ENCODE results near the gene MAEA. TPM values are rescaled to one million over a fixed set of nuclear protein-coding genes. Genes with fewer than 3 reads are reported as not detected.
A peak's percentile ranks its signal among the peaks of the same experiment; 100 is the strongest.

The MAEA gene
- total and polyA plus RNA-seq, 9 of the 15 experiments (the other 6 are each of a cell fraction or from before 2014, with no cell fraction given), result 2.1 to 86.5 (median 45.0) TPM

DNA sequence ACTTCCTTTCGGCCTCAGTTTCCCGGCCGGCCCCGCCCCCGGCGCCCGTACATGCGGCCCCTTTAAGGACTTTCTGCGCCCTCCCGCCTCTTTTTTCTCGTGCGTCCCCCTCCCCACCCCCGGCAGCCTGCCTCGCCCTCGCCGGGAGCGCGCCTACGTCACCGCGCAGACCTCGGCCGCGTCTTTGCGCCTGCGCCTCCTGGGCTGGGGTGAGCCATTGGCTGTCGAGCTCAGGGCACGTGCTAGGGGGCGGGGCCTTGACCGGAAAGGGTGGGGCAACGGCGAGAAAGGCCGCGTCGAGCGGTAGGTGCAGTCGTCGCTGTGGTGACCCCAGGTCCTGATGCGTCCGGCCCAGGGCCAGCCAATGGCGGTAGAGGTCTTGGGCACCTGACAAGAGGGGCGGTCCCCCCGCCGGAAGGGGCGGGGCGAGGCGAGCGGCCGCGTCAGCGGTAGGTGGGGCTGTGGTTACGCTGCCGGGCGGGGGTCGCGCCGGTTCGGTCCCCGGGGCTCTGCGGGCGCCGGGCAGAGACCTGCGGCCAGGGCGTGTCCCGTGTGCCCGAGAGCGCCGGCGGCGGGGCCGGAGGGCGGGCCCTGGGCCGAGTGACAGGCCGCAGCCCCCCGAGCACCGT, 57.2 kb downstream of the MAEA start, which contains the start of gene UVSSA (continued):
- TF ChIP-seq, protein P1, sequence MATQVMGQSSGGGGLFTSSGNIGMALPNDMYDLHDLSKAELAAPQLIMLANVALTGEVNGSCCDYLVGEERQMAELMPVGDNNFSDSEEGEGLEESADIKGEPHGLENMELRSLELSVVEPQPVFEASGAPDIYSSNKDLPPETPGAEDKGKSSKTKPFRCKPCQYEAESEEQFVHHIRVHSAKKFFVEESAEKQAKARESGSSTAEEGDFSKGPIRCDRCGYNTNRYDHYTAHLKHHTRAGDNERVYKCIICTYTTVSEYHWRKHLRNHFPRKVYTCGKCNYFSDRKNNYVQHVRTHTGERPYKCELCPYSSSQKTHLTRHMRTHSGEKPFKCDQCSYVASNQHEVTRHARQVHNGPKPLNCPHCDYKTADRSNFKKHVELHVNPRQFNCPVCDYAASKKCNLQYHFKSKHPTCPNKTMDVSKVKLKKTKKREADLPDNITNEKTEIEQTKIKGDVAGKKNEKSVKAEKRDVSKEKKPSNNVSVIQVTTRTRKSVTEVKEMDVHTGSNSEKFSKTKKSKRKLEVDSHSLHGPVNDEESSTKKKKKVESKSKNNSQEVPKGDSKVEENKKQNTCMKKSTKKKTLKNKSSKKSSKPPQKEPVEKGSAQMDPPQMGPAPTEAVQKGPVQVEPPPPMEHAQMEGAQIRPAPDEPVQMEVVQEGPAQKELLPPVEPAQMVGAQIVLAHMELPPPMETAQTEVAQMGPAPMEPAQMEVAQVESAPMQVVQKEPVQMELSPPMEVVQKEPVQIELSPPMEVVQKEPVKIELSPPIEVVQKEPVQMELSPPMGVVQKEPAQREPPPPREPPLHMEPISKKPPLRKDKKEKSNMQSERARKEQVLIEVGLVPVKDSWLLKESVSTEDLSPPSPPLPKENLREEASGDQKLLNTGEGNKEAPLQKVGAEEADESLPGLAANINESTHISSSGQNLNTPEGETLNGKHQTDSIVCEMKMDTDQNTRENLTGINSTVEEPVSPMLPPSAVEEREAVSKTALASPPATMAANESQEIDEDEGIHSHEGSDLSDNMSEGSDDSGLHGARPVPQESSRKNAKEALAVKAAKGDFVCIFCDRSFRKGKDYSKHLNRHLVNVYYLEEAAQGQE (IDR thresholded peaks at IDR 0.05; ENCODE audit: borderline replicate concordance), result peak; percentile 86
- TF ChIP-seq, protein P1 (CRISPR knock-in tag; IDR thresholded peaks at IDR 0.05; ENCODE audit: low read depth), result no peak; the same call in 1 of the 2 replicates
- peak; percentile 56; the same call in 1 of the 2 replicates for TF ChIP-seq C11orf30 (IDR thresholded peaks at IDR 0.05; ENCODE audit: low read depth)
- no peak; the same call in 1 of the 2 replicates for TF ChIP-seq GATAD2B (IDR thresholded peaks at IDR 0.05; ENCODE audit: borderline replicate concordance)
- no peak for TF ChIP-seq BCLAF1 (IDR thresholded peaks at IDR 0.05; ENCODE audit: borderline replicate concordance in 1 of 2, control insufficient read depth in 1 of 2, low read depth in 2 of 2, low read length in 1 of 2)
- TF ChIP-seq ZBTB17 (CRISPR knock-in tag; IDR thresholded peaks at IDR 0.05), result no peak
- TF ChIP-seq ZNF408 (CRISPR knock-in tag; IDR thresholded peaks at IDR 0.05; ENCODE audit: low read depth), result no peak
- peak; percentile 40 for TF ChIP-seq CCNT2 (IDR thresholded peaks at IDR 0.05; ENCODE audit: borderline replicate concordance, extremely low read depth, insufficient read length, low read depth, low read length)
- TF ChIP-seq ERF (CRISPR knock-in tag; IDR thresholded peaks at IDR 0.05), result peak; percentile 77; the same call in 1 of the 2 replicates
- TF ChIP-seq, protein P2, sequence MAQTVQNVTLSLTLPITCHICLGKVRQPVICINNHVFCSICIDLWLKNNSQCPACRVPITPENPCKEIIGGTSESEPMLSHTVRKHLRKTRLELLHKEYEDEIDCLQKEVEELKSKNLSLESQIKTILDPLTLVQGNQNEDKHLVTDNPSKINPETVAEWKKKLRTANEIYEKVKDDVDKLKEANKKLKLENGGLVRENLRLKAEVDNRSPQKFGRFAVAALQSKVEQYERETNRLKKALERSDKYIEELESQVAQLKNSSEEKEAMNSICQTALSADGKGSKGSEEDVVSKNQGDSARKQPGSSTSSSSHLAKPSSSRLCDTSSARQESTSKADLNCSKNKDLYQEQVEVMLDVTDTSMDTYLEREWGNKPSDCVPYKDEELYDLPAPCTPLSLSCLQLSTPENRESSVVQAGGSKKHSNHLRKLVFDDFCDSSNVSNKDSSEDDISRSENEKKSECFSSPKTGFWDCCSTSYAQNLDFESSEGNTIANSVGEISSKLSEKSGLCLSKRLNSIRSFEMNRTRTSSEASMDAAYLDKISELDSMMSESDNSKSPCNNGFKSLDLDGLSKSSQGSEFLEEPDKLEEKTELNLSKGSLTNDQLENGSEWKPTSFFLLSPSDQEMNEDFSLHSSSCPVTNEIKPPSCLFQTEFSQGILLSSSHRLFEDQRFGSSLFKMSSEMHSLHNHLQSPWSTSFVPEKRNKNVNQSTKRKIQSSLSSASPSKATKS (CRISPR knock-in tag; IDR thresholded peaks at IDR 0.05), result no peak
- TF ChIP-seq ADNP (tag; IDR thresholded peaks at IDR 0.05), result no peak
- TF ChIP-seq RBM34 (IDR thresholded peaks at IDR 0.05; ENCODE audit: borderline replicate concordance, insufficient read depth, low read length), result no peak
- no peak for TF ChIP-seq RBM15 (IDR thresholded peaks at IDR 0.05; ENCODE audit: insufficient read depth, low read length)
- TF ChIP-seq NR1H2 (CRISPR knock-in tag; IDR thresholded peaks at IDR 0.05), result no peak
